HepG2 (cell line): Measurements from ENCODE around the gene RTN4RL2. TPM values are rescaled to one million over a fixed set of nuclear protein-coding genes. Genes with fewer than 3 reads are reported as not detected.
A peak's percentile ranks its signal among the peaks of the same experiment; 100 is the strongest.

Experiments used
- GLI4 ChIP-seq: sonication (generic); formaldehyde crosslinking; IDR thresholded peaks from 2 replicates; pipeline ENCODE4 v1.5.1; 2020; ENCODE audit warnings: missing genetic modification reagents, mild to moderate bottlenecking, moderate library complexity, borderline replicate concordance
- ISX ChIP-seq: sonication (generic); formaldehyde crosslinking; conservative IDR thresholded peaks from 2 replicates; pipeline ENCODE4 v1.5.0; 2020; ENCODE audit warnings: missing genetic modification reagents
- KDM5B ChIP-seq: sonication (generic); formaldehyde crosslinking; IDR thresholded peaks from 2 replicates; pipeline ENCODE4 v1.4.0; 2020; ENCODE audit warnings: missing genetic modification reagents, mild to moderate bottlenecking, borderline replicate concordance
- PHF20 ChIP-seq: sonication (generic); formaldehyde crosslinking; IDR thresholded peaks from 2 replicates; pipeline ENCODE4 v1.5.0; 2020; ENCODE audit warnings: mild to moderate bottlenecking, missing genetic modification reagents
- PITX1 ChIP-seq: sonication (generic); formaldehyde crosslinking; IDR thresholded peaks from 2 replicates; pipeline ENCODE4 v1.5.1; 2020; ENCODE audit warnings: mild to moderate bottlenecking, missing genetic modification reagents
- POLR2AphosphoS2 ChIP-seq: IDR thresholded peaks from 2 replicates; pipeline ENCODE4 v1.6.1; 2011; ENCODE audit warnings: low read depth, low read length, improper control_type of control experiment
- REPIN1 ChIP-seq: sonication (generic); formaldehyde crosslinking; IDR thresholded peaks from 2 replicates; pipeline ENCODE4 v1.8.0; 2022; ENCODE audit warnings: missing genetic modification reagents, low read depth, mild to moderate bottlenecking, borderline replicate concordance
- SIN3A ChIP-seq: IDR thresholded peaks from 2 replicates; pipeline ENCODE4 v1.6.1; 2011; ENCODE audit warnings: low read depth, mild to moderate bottlenecking, control low read depth, low read length, borderline replicate concordance
- SSRP1 ChIP-seq: IDR thresholded peaks from 2 replicates; pipeline ENCODE4 v1.6.1; 2016; ENCODE audit warnings: control low read depth
- TCF7L2 ChIP-seq: IDR thresholded peaks from 2 replicates; pipeline ENCODE4 v1.6.1; 2011; ENCODE audit warnings: mild to moderate bottlenecking, low read depth, low read length, moderate library complexity
- TFE3 ChIP-seq: IDR thresholded peaks from 2 replicates; pipeline ENCODE4 v1.6.1; 2016
- THAP7 ChIP-seq: sonication (generic); formaldehyde crosslinking; IDR thresholded peaks from 2 replicates; pipeline ENCODE4 v1.8.1; 2023; ENCODE audit warnings: mild to moderate bottlenecking, missing genetic modification reagents
- ZKSCAN5 ChIP-seq: sonication (generic); formaldehyde crosslinking; IDR thresholded peaks from 2 replicates; pipeline ENCODE4 v1.5.1; 2020; ENCODE audit warnings: mild to moderate bottlenecking, missing genetic modification reagents
- ZNF224 ChIP-seq: sonication (generic); formaldehyde crosslinking; IDR thresholded peaks from 2 replicates; pipeline ENCODE4 v1.5.0; 2020; ENCODE audit warnings: mild to moderate bottlenecking, missing genetic modification reagents
- ZNF382 ChIP-seq: sonication (generic); formaldehyde crosslinking; IDR thresholded peaks from 2 replicates; pipeline ENCODE4 v1.5.0; 2020; ENCODE audit warnings: missing genetic modification reagents, mild to moderate bottlenecking, borderline replicate concordance
- ZNF782 ChIP-seq: sonication (generic); formaldehyde crosslinking; IDR thresholded peaks from 2 replicates; pipeline ENCODE4 v1.4.0; 2020; ENCODE audit warnings: missing genetic modification reagents, mild to moderate bottlenecking, borderline replicate concordance
- ZNF792 ChIP-seq: IDR thresholded peaks from 2 replicates; pipeline ENCODE4 v1.6.1; 2016
- polyA plus RNA-seq, 8 experiments: library from polyadenylated mRNA; depleted of rRNA in 3 of 8; stranded (reverse) in 7 of 8; unstranded in 1 of 8; fragments of >200 nt; fragmentation: Illumina TruSeq in 4 of 8; extraction: Trizol in 4 of 8; gene quantifications; 2 replicates each; pipeline versions ENCODE4 v1.2.1 to v1.2.3, GENCODE V29; 2011 to 2016; ENCODE audit warnings: low read depth in 4 of 8, missing spikeins in 1 of 8, mixed read lengths in 1 of 8; ENCODE audit not compliant: insufficient read depth in 1 of 8
- total RNA-seq, 5 experiments: library from RNA; depleted of rRNA; stranded (reverse); fragments of >200 nt; fragmentation: Illumina TruSeq; extraction: Trizol; gene quantifications; 2 replicates each; pipeline ENCODE4 v1.2.3, GENCODE V29; 2016; ENCODE audit warnings: low read depth in 1 of 5
- TF ChIP-seq, protein P1 (sequence below): sonication (generic); formaldehyde crosslinking; IDR thresholded peaks from 2 replicates; pipeline ENCODE4 v1.8.0; 2022; ENCODE audit warnings: mild to moderate bottlenecking, missing genetic modification reagents; ENCODE audit not compliant: insufficient replicate concordance

The RTN4RL2 gene
- total and polyA plus RNA-seq, 2 of the 13 experiments (the other 11 are each of a cell fraction or from before 2014, with no cell fraction given), result 1.3 to 4.3 TPM

GRCh38 chr11:57513911-57514537, 53.7 kb downstream of the RTN4RL2 start (continued):
- TF ChIP-seq ISX (CRISPR knock-in tag) (peak; percentile 56; the same call in 1 of the 2 replicates), ZNF782 (CRISPR knock-in tag) (no peak), PHF20 (CRISPR knock-in tag) (peak; percentile 35; the same call in 1 of the 2 replicates), ZKSCAN5 (CRISPR knock-in tag) (0 out of 2 replicates have a peak, but pooled peaks have one; percentile 29), POLR2AphosphoS2 (no peak), SSRP1 (CRISPR knock-in tag) (no peak), ZNF224 (CRISPR knock-in tag) (0 out of 2 replicates have a peak, but pooled peaks have one; percentile 15), GLI4 (no peak), PITX1 (CRISPR knock-in tag) (no peak), KDM5B (CRISPR knock-in tag) (peak; percentile 10; the same call in 1 of the 2 replicates), TCF7L2 (no peak), REPIN1 (CRISPR knock-in tag) (no peak), SIN3A (no peak), ZNF792 (CRISPR knock-in tag) (no peak), THAP7 (CRISPR knock-in tag) (peak; percentile 46; the same call in 1 of the 2 replicates), ZNF382 (no peak), TFE3 (CRISPR knock-in tag) (no peak)
- TF ChIP-seq, protein P1, sequence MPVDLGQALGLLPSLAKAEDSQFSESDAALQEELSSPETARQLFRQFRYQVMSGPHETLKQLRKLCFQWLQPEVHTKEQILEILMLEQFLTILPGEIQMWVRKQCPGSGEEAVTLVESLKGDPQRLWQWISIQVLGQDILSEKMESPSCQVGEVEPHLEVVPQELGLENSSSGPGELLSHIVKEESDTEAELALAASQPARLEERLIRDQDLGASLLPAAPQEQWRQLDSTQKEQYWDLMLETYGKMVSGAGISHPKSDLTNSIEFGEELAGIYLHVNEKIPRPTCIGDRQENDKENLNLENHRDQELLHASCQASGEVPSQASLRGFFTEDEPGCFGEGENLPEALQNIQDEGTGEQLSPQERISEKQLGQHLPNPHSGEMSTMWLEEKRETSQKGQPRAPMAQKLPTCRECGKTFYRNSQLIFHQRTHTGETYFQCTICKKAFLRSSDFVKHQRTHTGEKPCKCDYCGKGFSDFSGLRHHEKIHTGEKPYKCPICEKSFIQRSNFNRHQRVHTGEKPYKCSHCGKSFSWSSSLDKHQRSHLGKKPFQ, result peak; percentile 34
